Smooth muscle cell (in vitro differentiated cells): ENCODE data around the gene GLIS1. TPM values are rescaled to one million over a fixed set of nuclear protein-coding genes. Genes with fewer than 3 reads are reported as not detected.

ENCODE experiments used
- DNase-seq: peaks from one replicate; lab custom pipeline; 2025; ENCODE audit not compliant: unreplicated experiment; lab: John Stamatoyannopoulos, UW
- H2AFZ ChIP-seq: fragments of 200-600 bp; sonication (generic); 2 replicates; pipeline ENCODE4 v1.6.0; 2016; ENCODE audit warnings: antibody characterized with exemption, low read depth, mild to moderate bottlenecking
- H3F3A ChIP-seq: fragments of 200-600 bp; sonication (generic); 2 replicates; pipeline ENCODE4 v1.6.0; 2017; ENCODE audit warnings: antibody characterized with exemption, low read depth
- H3K27ac ChIP-seq: fragments of 200-600 bp; sonication (generic); 2 replicates; pipeline ENCODE4 v1.5.1; 2016; ENCODE audit warnings: low read depth, mild to moderate bottlenecking
- H3K27me3 ChIP-seq: fragments of 200-600 bp; sonication (generic); 2 replicates; pipeline ENCODE4 v1.6.1; 2016; ENCODE audit warnings: low read depth, mild to moderate bottlenecking
- H3K36me3 ChIP-seq: fragments of 200-600 bp; sonication (generic); 2 replicates; pipeline ENCODE4 v1.5.1; 2016; ENCODE audit warnings: low read depth
- H3K4me1 ChIP-seq: fragments of 200-600 bp; sonication (generic); 2 replicates; pipeline ENCODE4 v1.5.1; 2016; ENCODE audit warnings: low read depth
- H3K4me2 ChIP-seq: fragments of 200-600 bp; sonication (generic); 2 replicates; pipeline ENCODE4 v1.6.0; 2016; ENCODE audit warnings: mild to moderate bottlenecking
- H3K4me3 ChIP-seq: fragments of 200-600 bp; sonication (generic); 2 replicates; pipeline ENCODE4 v1.5.1; 2016; ENCODE audit warnings: mild to moderate bottlenecking
- H3K79me2 ChIP-seq: fragments of 200-600 bp; sonication (generic); 2 replicates; pipeline ENCODE4 v1.6.0; 2016; ENCODE audit warnings: low read depth, mild to moderate bottlenecking
- H3K9ac ChIP-seq: fragments of 200-600 bp; sonication (generic); 2 replicates; pipeline ENCODE4 v1.6.0; 2016; ENCODE audit warnings: low read depth
- H3K9me3 ChIP-seq: fragments of 200-600 bp; sonication (generic); replicated peaks from 2 replicates; pipeline ENCODE4 v1.5.1; 2016; ENCODE audit warnings: low read depth
- H4K20me1 ChIP-seq: fragments of 200-600 bp; sonication (generic); 2 replicates; pipeline ENCODE4 v1.6.0; 2016; ENCODE audit warnings: low read depth
- WGBS: methylation state at CpG from one replicate; pipeline ENCODE4 v1.1.7; 2016; ENCODE audit warnings: low lambda C conversion rate; 5-methylcytosine and 5-hydroxymethylcytosine counted together
- polyA plus RNA-seq: library from polyadenylated mRNA; unstranded; fragments of >200 nt; fragmentation: Nextera tagmentation; extraction: Ambion mirVana; gene quantifications from 2 replicates; pipeline ENCODE4 v1.2.1, GENCODE V29; 2016
- total RNA-seq: library from RNA; depleted of rRNA; stranded (reverse); fragments of >200 nt; gene quantifications from 2 replicates; pipeline ENCODE4 v1.2.3, GENCODE V29; 2014
- TF ChIP-seq, protein P1 (sequence below): fragments of 200-600 bp; sonication (generic); IDR thresholded peaks from 2 replicates; pipeline ENCODE4 v1.5.1; 2017; ENCODE audit warnings: borderline replicate concordance, mild to moderate bottlenecking, antibody characterized with exemption; ENCODE audit not compliant: insufficient read depth, poor library complexity, severe bottlenecking

Gene GLIS1
- total and polyA plus RNA-seq, 2 experiments from 2014 or later = 0.36 to 4.9 TPM

DNA sequence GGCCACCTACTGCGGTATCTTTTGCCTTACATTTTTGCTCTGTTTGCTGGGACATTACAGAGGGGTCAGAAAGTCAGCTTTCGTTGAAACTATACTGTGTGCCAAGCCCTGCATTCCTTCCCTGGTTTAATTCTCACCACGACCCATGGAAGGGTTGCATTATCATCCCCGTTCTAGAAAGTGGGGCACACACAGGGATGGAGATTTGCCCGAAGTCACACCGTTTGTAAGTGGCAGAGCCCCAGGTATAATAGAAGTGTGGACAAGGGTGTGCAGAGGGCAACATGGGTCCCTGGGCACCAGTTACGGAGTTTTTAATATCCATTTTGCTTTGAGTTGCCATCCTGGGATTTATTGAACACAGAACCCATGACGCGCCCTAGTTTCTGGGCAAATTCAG, 268.0 kb downstream of the GLIS1 start:
- no peak overlapping the region for H3K4me3 ChIP-seq
- H3K36me3 ChIP-seq = no peaks in the 10 kb centered on the region
- no peaks in the 10 kb centered on the region for H3K9me3 ChIP-seq
- no peaks in the 10 kb centered on the region for H3K27me3 ChIP-seq
- H3K4me2 ChIP-seq = no peak overlapping the region
- 95% methylated on average over 9 of the region's 9 CpGs for WGBS
- H3F3A ChIP-seq = no peaks in the 10 kb centered on the region
- H4K20me1 ChIP-seq = no peaks in the 10 kb centered on the region
- no peak overlapping the region for H2AFZ ChIP-seq
- H3K9ac ChIP-seq = no peak overlapping the region
- no peak for DNase-seq
- H3K4me1 ChIP-seq = peaks cover 3% of the 10 kb centered on the region
- no peak overlapping the region for H3K27ac ChIP-seq
- TF ChIP-seq, protein P1, sequence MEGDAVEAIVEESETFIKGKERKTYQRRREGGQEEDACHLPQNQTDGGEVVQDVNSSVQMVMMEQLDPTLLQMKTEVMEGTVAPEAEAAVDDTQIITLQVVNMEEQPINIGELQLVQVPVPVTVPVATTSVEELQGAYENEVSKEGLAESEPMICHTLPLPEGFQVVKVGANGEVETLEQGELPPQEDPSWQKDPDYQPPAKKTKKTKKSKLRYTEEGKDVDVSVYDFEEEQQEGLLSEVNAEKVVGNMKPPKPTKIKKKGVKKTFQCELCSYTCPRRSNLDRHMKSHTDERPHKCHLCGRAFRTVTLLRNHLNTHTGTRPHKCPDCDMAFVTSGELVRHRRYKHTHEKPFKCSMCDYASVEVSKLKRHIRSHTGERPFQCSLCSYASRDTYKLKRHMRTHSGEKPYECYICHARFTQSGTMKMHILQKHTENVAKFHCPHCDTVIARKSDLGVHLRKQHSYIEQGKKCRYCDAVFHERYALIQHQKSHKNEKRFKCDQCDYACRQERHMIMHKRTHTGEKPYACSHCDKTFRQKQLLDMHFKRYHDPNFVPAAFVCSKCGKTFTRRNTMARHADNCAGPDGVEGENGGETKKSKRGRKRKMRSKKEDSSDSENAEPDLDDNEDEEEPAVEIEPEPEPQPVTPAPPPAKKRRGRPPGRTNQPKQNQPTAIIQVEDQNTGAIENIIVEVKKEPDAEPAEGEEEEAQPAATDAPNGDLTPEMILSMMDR = no peak
- H3K79me2 ChIP-seq = no peaks in the 10 kb centered on the region

DNA sequence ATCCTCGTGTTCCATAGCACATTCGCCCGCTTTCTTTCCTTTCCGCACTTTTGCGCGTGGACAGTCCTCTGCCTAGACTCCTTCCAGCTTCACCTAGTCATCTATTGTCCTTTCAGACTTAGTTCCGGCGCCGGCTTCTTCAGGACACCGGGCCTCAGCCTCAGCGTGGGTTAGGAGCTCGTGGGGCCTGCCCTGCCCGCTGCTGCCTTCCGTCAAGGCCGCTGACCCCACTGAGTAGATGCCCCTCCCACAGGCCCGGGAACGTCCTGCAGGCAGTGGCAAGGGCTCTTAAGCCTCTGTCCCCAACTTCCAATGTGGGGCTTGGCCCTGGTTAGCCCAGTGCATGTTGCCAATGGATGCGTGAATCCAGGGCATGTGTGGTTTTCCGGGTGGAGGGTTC, 268.4 kb downstream of the GLIS1 start:
- no peaks in the 10 kb centered on the region for H3K79me2 ChIP-seq
- H3K9ac ChIP-seq = no peak overlapping the region
- H3K4me2 ChIP-seq = peak overlapping the region; percentile 69
- H3F3A ChIP-seq = no peaks in the 10 kb centered on the region
- H4K20me1 ChIP-seq = no peaks in the 10 kb centered on the region
- TF ChIP-seq, protein P1 = no peak
- H3K4me1 ChIP-seq = peaks cover 3% of the 10 kb centered on the region
- no peak for DNase-seq
- H3K9me3 ChIP-seq = no peaks in the 10 kb centered on the region
- no peaks in the 10 kb centered on the region for H3K27me3 ChIP-seq
- no peak overlapping the region for H3K4me3 ChIP-seq
- H2AFZ ChIP-seq = no peak overlapping the region
- 81% methylated on average over 19 of the region's 19 CpGs for WGBS
- H3K36me3 ChIP-seq = no peaks in the 10 kb centered on the region
- no peak overlapping the region for H3K27ac ChIP-seq

DNA sequence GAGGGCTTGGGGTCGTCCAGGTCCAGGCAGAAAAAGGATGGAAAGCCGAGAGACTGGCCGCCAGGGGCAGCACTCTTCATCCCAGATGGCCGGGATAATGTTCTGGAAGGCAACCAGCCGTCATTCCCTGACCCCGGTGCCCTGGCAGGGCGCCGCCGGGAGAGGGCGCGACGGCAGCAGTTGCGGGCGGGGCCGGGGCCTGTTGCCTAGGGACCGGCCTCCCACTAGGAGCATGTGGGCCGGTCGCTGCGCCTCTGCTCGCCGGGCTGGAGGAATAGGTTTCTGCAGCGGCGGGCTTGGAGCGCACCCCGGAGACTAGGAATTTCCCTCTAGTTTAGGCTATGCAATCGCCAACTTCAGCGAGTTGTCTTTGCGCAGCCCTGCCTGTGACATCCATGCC, 268.8 kb downstream of the GLIS1 start:
- H3K79me2 ChIP-seq = no peaks in the 10 kb centered on the region
- H2AFZ ChIP-seq = no peak overlapping the region
- H3K9me3 ChIP-seq = no peaks in the 10 kb centered on the region
- DNase-seq = peak; percentile 51
- no peaks in the 10 kb centered on the region for H3K27me3 ChIP-seq
- no peaks in the 10 kb centered on the region for H3K36me3 ChIP-seq
- H3K4me1 ChIP-seq = peaks cover 3% of the 10 kb centered on the region
- no peaks in the 10 kb centered on the region for H3F3A ChIP-seq
- peak overlapping the region; percentile 69 for H3K4me2 ChIP-seq
- 4% methylated on average over 25 of the region's 28 CpGs for WGBS
- no peak overlapping the region for H3K27ac ChIP-seq
- TF ChIP-seq, protein P1 = peak; percentile 89
- no peak overlapping the region for H3K4me3 ChIP-seq
- no peak overlapping the region for H3K9ac ChIP-seq
- H4K20me1 ChIP-seq = no peaks in the 10 kb centered on the region

DNA sequence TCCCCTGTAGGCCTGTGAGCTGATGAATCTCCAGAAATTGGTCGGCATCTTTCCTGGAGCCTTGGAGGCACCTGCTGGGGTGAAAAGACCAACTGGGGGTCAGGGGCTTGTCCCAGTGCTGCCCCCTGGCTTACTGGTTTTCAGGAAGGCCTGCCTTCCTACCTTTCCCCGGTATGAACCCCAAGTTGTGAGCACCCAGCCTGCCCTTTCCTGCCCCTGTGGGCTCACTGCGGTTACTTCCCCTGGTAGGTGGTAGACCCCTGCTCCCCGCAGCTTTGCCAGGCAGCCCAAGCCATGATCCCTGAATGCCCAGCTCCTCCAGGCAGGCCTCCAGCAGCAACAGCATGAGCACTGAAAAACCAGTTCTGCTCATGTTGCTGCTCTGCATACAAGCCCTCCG, 269.6 kb downstream of the GLIS1 start:
- no peaks in the 10 kb centered on the region for H3K79me2 ChIP-seq
- no peaks in the 10 kb centered on the region for H3K27me3 ChIP-seq
- TF ChIP-seq, protein P1 = no peak
- no peak overlapping the region for H2AFZ ChIP-seq
- H3K36me3 ChIP-seq = no peaks in the 10 kb centered on the region
- no peaks in the 10 kb centered on the region for H3K9me3 ChIP-seq
- H3F3A ChIP-seq = no peaks in the 10 kb centered on the region
- no peaks in the 10 kb centered on the region for H4K20me1 ChIP-seq
- no peak overlapping the region for H3K9ac ChIP-seq
- peaks cover 3% of the 10 kb centered on the region for H3K4me1 ChIP-seq
- no peak for DNase-seq
- H3K27ac ChIP-seq = no peak overlapping the region
- no peak overlapping the region for H3K4me2 ChIP-seq
- 96% methylated on average over 5 of the region's 5 CpGs for WGBS
- no peak overlapping the region for H3K4me3 ChIP-seq
